Skeletal muscle tissue (tissue), 4 donors: ENCODE results near the gene ATG7. TPM values are rescaled to one million over a fixed set of nuclear protein-coding genes. Genes with fewer than 3 reads are reported as not detected.

ENCODE experiments used
- H3K27ac ChIP-seq: one replicate; pipeline ENCODE4 v1.7.0; 2013; ENCODE audit warnings: mild to moderate bottlenecking, low read depth, low read length, inconsistent platforms
- H3K27me3 ChIP-seq, 3 donors: one replicate each; pipeline ENCODE4 v1.7.0; 2013; ENCODE audit warnings: low read length in 3 of 3; ENCODE audit not compliant: control insufficient read depth in 3 of 3, insufficient read depth in 3 of 3
- H3K36me3 ChIP-seq, 3 donors: one replicate each; pipeline ENCODE4 v1.7.0; 2013; ENCODE audit warnings: low read length in 3 of 3; ENCODE audit not compliant: control insufficient read depth in 3 of 3, insufficient read depth in 3 of 3
- H3K4me1 ChIP-seq, 3 donors: one replicate each; pipeline ENCODE4 v1.7.0; 2013; ENCODE audit warnings: low read length in 3 of 3, mild to moderate bottlenecking in 3 of 3; ENCODE audit not compliant: control insufficient read depth in 3 of 3, insufficient read depth in 3 of 3
- H3K4me3 ChIP-seq, 3 donors: one replicate each; pipeline ENCODE4 v1.7.0; 2013; ENCODE audit warnings: low read length in 3 of 3
- H3K9ac ChIP-seq, 3 donors: one replicate each; pipeline ENCODE4 v1.7.0; 2013; ENCODE audit warnings: low read length in 3 of 3, mild to moderate bottlenecking in 3 of 3, moderate library complexity in 2 of 3, low read depth in 1 of 3
- H3K9me3 ChIP-seq, 3 donors: one replicate each; pipeline ENCODE4 v1.7.0; 2013; ENCODE audit warnings: low read length in 3 of 3; ENCODE audit not compliant: control insufficient read depth in 3 of 3
- total RNA-seq: library from RNA; depleted of rRNA; stranded (reverse); fragments of >200 nt; gene quantifications from one replicate; pipeline ENCODE4 v1.2.3, GENCODE V29; 2014
- donor health status: Osteomylitis.

ATG7 gene
- total RNA-seq, 1 donor from 2014 or later, result 48.0 TPM

DNA sequence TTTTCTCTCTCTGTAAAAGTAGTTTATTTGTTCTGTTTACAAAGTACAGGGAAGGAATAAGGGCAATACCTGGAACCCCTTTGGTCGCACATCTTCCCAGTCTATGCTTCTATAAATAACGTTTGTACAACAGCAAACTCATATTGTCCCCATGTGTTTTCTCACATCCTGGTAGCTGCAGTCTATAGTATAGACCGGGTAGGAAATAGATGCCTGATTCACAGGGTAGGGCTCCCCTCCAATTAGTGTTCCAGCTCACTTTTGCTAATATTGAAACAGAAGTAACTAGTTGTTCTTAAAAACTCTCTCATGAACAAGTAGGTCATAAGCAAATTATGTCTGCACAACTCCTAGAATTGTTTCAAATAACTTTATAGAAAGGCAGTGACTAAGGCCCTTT, 17.7 kb downstream of the ATG7 start:
- peaks cover 26 to 32% (median 27%) of the 10 kb centered on the region in 3 donors for H3K4me1 ChIP-seq
- H3K36me3 ChIP-seq, result no peaks in the 10 kb centered on the region
- H3K27me3 ChIP-seq, result no peaks in the 10 kb centered on the region
- no peak overlapping the region for H3K9ac ChIP-seq
- H3K9me3 ChIP-seq, result no peaks in the 10 kb centered on the region
- no peak overlapping the region for H3K4me3 ChIP-seq
- peak overlapping the region; percentile 73 for H3K27ac ChIP-seq

DNA sequence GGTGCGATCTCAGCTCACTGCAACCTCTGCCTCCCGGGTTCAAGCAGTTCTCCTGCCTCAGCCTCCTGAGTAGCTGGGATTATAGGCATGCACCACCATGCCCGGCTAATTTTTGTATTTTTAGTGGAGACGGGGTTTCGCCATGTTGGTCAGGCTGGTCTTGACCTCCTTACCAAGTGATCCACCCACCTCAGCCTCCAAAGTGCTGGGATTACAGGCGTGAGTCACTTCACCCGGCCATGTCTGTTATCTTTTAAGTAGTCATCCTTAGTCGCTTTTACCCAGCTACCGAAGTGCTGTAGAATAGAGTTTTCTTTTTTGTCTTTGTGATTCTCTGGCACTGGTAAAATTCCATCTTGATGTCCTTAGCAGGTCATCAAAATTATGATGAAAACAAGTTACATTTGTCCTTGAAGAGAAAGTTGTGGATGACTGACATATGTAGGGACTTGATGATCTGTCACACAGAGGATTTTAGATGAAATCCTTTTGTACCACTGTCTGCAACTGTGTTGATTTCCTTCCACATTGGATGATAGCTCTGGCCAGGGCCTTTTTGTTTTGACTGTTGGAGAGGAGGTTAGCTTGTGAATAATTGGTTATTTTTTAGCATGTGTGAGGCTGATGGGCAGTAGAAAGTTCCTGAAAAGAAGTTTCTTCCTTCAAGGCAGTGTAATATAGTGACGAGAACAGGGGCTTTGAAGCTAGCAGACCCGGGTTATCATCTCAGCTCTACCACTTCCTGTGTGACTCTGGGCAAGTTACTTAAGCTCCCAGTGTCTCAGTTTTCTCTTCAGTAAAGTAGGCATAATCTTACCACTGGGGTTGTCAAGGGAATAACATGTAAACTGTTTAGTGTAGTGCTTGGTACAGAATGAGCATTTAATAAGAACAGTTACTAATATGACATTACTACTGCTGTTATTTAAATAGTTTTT, 18.8 kb downstream of the ATG7 start:
- Histone ChIP-seq H3K9ac (no peak overlapping the region), H3K27ac (no peak overlapping the region), H3K36me3 (no peaks in the 10 kb centered on the region), H3K4me3 (no peak overlapping the region), H3K4me1 (peaks cover 26 to 32% (median 27%) of the 10 kb centered on the region in 3 donors), H3K9me3 (no peaks in the 10 kb centered on the region), H3K27me3 (no peaks in the 10 kb centered on the region)

DNA sequence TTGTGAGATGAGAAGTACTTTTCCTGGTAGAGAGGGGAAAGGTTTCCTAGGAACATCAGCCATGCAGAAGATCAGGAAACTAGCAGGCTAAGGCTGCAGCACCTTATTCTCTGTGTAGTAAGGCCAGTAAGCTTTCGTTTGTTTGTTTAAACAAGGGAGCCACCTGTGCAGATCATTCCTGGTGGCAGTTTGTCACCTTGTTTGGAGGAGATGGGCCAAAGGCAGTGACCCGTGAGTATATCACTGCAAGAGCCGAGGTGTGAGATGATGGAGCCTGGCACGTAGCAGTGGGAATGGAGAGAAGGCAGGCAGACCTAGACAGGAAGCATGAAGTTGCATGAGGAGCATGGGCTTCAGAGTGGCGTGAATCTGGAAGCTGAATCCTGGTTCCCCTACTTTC, 19.6 kb downstream of the ATG7 start:
- no peaks in the 10 kb centered on the region for H3K36me3 ChIP-seq
- H3K4me3 ChIP-seq, result no peak overlapping the region
- H3K4me1 ChIP-seq, result peaks cover 26 to 32% (median 27%) of the 10 kb centered on the region in 3 donors
- no peak overlapping the region for H3K9ac ChIP-seq
- H3K27ac ChIP-seq, result no peak overlapping the region
- no peaks in the 10 kb centered on the region for H3K9me3 ChIP-seq
- H3K27me3 ChIP-seq, result no peaks in the 10 kb centered on the region

DNA sequence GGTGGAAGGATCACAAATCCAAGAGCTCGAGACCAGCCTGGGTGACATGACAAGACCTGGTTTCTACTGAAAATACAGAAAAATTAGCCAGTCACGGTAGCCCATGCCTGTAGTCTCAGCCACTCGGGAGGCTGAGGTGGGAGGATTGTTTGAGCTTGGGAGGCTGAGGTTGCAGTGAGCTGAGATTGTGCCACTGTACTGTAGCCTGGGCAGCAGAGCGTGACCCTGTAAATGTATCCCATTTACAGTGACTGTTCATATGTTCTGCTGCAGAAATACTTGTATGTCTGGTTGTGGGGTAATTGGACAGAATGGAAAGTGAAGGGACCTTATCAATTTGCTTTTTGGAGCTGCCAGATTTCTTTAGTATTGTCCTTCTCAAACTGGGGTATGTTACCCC, 24.9 kb downstream of the ATG7 start:
- H3K9me3 ChIP-seq, result no peaks in the 10 kb centered on the region
- H3K27ac ChIP-seq, result no peak overlapping the region
- no peaks in the 10 kb centered on the region for H3K4me1 ChIP-seq
- no peak overlapping the region for H3K4me3 ChIP-seq
- peaks cover 7 to 26% (median 18%) of the 10 kb centered on the region in 3 donors for H3K36me3 ChIP-seq
- H3K27me3 ChIP-seq, result no peaks in the 10 kb centered on the region
- no peak overlapping the region for H3K9ac ChIP-seq

DNA sequence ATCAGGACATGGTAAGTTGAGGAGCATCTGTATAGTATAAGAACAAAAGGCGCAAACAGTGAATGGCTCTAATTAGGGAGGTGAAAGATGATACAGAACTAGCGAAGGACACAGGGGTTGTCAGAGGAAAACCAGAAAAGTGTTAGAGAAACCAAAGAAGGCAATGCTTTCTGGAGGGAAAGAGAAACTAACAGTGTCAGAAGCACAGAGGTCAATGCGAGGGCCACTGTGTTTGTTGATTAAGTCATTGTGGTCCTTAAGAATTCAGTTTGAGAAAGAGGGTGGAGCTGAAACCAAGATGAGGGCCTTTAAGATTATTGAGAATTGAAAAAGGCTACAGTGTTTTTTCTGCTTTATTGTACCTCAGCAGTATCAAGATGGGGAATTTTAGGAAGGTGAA, 28.8 kb downstream of the ATG7 start:
- no peak overlapping the region for H3K4me3 ChIP-seq
- no peak overlapping the region for H3K9ac ChIP-seq
- no peaks in the 10 kb centered on the region for H3K9me3 ChIP-seq
- H3K4me1 ChIP-seq, result peaks cover 0 to 11% (median 4%) of the 10 kb centered on the region in 3 donors
- H3K36me3 ChIP-seq, result peaks cover 7 to 40% (median 27%) of the 10 kb centered on the region in 3 donors
- H3K27ac ChIP-seq, result no peak overlapping the region
- no peaks in the 10 kb centered on the region for H3K27me3 ChIP-seq

DNA sequence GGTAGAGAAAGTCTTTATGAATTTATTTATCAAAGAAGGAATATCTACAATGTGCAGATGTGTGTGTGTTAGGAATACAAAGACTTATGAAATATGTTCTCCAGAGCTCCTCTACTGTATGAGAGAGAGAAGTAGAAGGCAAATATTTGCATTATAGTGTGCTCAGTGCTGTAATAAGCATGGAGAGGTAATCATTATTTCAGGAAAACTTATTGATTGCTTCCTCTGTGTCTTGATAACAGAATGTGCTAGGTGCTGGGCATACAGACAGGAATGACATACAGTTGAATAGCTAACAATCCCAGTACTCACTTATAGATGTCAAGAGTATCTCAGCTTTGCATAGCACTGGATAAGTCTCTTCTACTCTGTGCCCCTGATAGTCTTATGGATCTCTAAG, 30.2 kb downstream of the ATG7 start:
- Histone ChIP-seq H3K9me3 (no peaks in the 10 kb centered on the region), H3K4me3 (no peak overlapping the region), H3K9ac (no peak overlapping the region), H3K36me3 (peaks cover 16 to 50% (median 35%) of the 10 kb centered on the region in 3 donors), H3K27me3 (no peaks in the 10 kb centered on the region), H3K4me1 (peaks cover 6 to 20% (median 7%) of the 10 kb centered on the region in 3 donors), H3K27ac (no peak overlapping the region)

DNA sequence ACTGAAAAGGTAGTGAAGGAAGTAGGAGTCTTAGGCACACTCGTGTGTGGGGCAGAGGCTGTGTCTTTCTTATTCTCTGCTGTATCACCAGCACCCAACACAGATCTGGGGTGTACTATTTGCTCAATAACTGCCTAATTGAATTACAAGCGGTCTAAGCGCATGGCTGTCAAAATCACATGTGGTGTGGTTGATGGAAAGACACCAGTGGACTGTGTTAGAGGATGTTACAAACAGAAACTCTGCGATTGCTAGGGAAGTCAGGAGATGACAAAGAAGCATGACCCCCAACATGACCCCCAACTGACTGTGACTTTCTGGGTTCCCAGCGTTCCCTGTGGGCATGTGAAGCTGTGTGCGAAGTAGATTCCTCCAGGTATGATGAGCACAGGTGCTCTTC, 32.0 kb downstream of the ATG7 start:
- Histone ChIP-seq H3K9me3 (no peaks in the 10 kb centered on the region), H3K27ac (peak overlapping the region; percentile 37), H3K4me3 (no peak overlapping the region), H3K27me3 (no peaks in the 10 kb centered on the region), H3K9ac (no peak overlapping the region), H3K36me3 (peaks cover 32 to 62% (median 47%) of the 10 kb centered on the region in 3 donors), H3K4me1 (peaks cover 6 to 20% (median 7%) of the 10 kb centered on the region in 3 donors)

DNA sequence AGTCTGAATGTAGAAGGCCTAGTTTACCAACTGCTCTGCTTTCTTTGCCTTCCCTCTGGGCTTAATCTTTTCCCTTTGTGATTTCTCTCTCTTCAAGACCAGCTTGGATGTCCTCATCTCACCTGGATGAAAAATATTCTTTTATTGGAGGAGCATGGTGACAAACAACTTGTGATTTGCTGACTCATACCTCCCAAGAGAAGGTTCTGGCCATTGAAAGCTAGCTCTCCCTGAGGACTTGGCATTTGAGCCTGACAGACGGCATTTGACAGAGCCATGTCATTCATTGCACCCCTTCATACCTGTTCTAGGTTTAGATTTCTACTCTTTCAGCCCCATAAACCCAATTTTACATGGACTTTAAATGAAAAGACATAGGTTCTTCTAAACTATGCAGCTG, 33.3 kb downstream of the ATG7 start:
- H3K27ac ChIP-seq, result peak overlapping the region; percentile 37
- peaks cover 34 to 56% (median 44%) of the 10 kb centered on the region in 3 donors for H3K36me3 ChIP-seq

DNA sequence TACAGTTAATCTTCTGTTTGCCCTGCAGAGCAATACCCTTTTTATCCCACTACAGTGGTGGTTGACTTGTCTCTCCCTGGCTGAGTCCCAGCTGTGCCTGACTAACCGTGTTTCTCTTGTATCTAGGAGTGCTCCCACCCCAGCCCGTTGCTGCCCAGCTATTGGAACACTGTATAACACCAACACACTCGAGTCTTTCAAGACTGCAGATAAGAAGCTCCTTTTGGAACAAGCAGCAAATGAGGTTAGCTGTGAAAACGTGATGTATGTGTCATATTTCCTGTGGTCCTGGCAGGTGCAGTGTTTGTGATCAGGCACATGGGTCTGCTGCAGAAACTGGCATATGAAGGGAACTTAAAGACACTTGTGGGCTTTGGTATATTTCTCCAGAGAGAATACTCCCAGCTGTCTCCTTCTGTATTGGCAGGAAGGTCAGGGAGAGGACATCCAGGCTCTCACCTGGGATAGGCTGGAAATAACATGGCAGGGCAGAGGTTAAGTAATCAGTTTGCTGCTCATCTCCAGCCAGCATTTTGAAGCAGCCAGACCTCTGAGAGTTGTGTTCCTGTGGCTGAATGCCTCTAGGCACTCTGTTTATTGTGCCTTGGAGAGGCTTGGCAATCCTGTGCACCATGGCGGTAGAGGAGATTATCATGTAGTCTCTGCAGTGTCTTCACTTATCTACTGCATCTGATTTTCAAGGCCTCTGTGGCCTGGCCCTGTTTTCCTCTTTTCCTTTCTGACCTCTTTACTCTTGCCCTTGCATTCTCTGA, 34.8 kb downstream of the ATG7 start:
- Histone ChIP-seq H3K36me3 (peaks cover 32 to 44% (median 39%) of the 10 kb centered on the region in 3 donors), H3K4me3 (no peak overlapping the region), H3K27me3 (no peaks in the 10 kb centered on the region), H3K9ac (peak overlapping the region in 1 of 3 donors; percentile 23), H3K9me3 (no peaks in the 10 kb centered on the region), H3K4me1 (peaks cover 6 to 20% (median 7%) of the 10 kb centered on the region in 3 donors), H3K27ac (peak overlapping the region; percentile 37)

More for the DNA sequence above, 33.3 kb downstream of the ATG7 start:
- Histone ChIP-seq H3K4me3 (no peak overlapping the region), H3K27me3 (no peaks in the 10 kb centered on the region), H3K4me1 (peaks cover 6 to 20% (median 7%) of the 10 kb centered on the region in 3 donors), H3K9ac (no peak overlapping the region), H3K9me3 (no peaks in the 10 kb centered on the region)
